ENCODE measurements around the gene CUL9.
"Not testable (repeated sequence)": the region's sequence is repeated elsewhere in the genome, so short reads cannot be mapped to it uniquely, and the experiment has no call there.

The CUL9 gene

GRCh38 chr6:43181942-43182860 lies at the start of gene CUL9:
Gene CUL9, plus strand, starts transcription at chr6:43182196. Its CDS starts 2,115 bp downstream, at chr6:43184311.
- DNase-seq (ENCODE audit: low spot score), result peak; percentile 74

GRCh38 chr6:43138267-43138666 lies 43.7 kb upstream of the CUL9 start:
- no peak for DNase-seq (ENCODE audit: low spot score)

GRCh38 chr6:43139973-43140372 lies 42.0 kb upstream of the CUL9 start:
- not testable (repeated sequence) for DNase-seq (ENCODE audit: low spot score)

GRCh38 chr6:43141644-43142043 lies 40.4 kb upstream of the CUL9 start:
- DNase-seq (ENCODE audit: low spot score), result no peak

GRCh38 chr6:43142101-43142500 lies 39.9 kb upstream of the CUL9 start:
- DNase-seq (ENCODE audit: low spot score), result no peak

- peak; percentile 65 for DNase-seq (ENCODE audit: low spot score)
Observed at GRCh38 chr6:43143235-43144128, 38.5 kb upstream of the CUL9 start.

DNA sequence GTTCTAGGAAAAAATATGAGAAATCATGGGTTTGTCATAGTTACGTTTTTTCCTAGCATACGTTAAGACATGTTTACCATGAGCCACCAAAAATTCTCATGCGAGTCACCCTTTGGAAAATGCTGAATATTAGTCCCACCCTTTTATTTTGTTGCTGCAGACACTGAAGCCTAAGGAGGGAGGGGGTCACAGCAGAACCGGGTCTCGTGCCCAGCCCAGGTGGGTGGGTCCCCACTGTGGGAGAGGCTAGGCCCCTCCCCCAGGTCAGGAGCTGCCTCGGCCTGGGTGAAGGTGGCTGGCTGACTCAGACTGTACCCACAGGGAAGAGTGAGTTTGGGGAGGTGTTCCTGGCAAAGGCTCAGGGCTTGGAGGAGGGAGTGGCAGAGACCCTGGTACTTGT lies 37.1 kb upstream of the CUL9 start:
- no peak for DNase-seq (ENCODE audit: low spot score)

DNA sequence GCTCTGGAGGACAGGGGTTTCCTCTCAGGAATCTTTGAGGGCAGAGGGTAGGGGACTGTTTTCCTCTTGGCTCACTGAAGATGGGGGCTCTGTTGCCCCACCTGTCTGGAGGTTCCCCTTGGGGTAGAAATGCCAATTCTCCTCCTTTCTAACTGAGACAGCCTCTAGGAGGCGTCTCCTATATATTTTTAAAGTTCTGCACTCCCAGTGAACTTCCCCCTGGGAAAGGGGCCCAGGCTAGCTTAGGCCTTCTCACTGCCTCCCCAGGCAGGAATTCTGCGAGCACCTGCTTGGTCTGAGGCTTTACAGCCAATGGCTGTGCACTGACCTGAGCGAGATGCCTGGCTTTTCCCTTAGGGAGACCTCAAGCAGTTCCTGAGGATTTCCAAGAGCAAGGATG lies 35.7 kb upstream of the CUL9 start:
- no peak for DNase-seq (ENCODE audit: low spot score)

DNA sequence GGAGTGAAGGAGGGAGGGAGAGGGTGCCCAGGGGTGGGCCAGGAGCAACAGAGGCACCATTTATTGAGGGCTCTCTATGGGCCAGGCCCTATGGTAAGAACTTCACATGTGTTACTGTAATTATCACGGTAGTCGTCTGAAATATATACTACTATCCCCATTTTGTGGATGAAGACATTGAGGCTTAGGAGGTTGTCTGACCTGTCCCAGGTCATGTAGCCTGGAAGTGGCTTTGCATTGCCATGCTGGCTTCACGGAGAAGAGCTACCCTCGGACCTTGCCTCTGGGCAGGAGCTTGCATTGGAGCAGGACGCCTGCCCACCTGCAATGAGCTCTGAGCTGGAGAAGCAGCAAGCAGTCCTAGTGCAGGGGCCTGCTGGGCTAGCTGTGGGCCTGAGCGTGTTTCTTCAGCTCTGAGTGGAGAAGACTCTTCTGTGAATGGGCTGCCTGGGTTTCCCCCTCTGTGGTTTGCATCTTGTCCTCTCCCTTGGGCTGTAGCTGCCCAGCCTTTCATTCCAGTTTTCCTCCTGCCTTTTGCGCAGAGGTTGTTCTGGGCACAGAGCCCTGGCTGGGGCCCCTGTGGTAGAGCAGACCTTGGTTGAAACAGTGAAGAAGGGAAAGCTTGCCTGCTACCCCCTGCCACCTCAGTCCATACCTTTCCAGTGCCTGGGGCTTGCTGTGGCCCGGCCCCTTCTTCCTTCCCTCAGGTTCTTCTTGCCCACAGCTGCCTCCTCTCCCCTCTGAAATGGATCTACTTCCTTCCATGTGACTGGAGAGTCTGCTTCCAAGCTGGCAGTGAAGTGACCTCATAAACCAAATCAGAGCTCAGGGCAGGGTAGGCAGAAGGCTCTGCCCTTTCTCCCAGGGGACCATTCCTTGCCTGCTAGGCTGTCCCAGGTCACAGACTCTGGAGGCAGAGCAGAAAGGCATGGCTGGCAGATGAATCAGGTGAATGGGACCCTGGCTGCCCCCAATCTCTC lies 35.0 kb upstream of the CUL9 start:
- no peak for DNase-seq (ENCODE audit: low spot score)

DNA sequence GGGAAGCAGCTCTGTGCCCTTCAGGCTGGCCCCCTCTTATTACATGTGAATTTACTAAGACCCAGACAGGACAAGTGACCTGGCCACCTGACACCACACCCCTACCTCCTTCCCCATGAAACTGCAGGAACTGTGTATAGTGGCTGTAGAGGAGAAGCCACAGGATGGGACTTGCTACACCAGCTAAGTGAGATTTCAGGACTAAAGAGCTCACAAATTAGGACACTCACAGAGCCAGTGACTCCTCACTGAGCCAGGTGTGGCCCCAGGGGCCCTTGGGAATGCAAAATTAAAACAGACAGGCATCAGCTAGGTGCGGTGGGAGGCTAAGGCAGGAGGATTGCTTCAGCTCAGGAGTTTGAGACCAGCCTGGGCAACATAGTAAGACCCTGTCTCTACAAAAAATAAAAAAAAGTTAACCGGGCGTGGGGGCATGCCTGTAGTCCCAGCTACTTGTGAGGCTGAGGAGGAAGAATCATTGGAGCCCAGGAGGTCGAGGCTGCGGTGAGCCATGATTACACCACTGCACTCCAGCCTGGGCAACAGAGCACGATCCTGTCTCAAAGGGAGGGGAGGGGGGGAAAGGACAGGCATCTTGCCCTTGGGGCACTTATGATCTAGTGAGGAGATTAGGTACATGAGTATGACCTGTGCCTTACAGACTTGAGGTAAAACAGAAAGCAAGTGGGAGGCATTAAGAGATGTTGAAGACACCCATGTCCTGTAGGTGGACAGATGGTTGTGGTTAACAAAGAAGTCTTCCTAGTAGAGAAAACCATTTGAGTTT lies 34.1 kb upstream of the CUL9 start:
- DNase-seq (ENCODE audit: low spot score), result no peak

DNA sequence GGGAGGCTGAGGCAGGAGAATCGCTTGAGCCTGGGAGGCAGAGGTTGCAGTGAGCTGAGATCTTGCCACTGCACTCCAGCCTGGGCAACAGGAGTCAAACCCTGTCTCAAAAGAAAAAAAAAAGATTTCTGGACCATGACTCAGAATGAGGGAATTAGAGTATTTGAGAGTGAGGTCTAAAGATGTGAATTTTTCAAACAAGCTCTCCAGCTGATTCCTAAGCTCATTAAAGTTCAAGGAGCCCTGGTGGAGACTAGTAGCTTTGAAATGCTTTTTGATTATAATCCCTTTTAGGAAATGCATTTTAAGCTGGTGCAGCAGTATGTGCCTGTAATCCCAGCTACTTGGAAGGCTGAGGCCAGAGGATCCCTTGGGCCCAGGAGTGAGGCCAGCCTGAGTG lies 32.7 kb upstream of the CUL9 start:
- no peak for DNase-seq (ENCODE audit: low spot score)

GRCh38 chr6:43150051-43150751 lies 31.8 kb upstream of the CUL9 start:
- no peak for DNase-seq (ENCODE audit: low spot score)

DNA sequence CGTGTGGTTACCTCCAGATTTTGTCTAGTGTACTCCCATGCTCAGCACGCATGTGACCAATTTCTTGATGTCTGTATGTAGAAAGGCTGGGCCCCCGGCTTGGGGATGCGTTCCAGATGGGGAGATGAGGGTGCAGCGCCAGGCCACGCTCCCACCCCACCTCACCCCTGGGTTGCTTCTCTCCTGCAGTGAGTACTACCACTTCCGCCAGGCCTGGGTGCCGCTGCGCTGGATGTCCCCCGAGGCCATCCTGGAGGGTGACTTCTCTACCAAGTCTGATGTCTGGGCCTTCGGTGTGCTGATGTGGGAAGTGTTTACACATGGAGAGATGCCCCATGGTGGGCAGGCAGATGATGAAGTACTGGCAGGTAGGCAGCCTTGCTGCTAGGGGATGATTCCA lies 22.4 kb upstream of the CUL9 start:
- DNase-seq (ENCODE audit: low spot score), result no peak

- no peak for DNase-seq (ENCODE audit: low spot score)
Observed at GRCh38 chr6:43163899-43164298, 18.1 kb upstream of the CUL9 start.

- no peak for DNase-seq (ENCODE audit: low spot score)
Observed at GRCh38 chr6:43170417-43170930, 11.5 kb upstream of the CUL9 start.

DNA sequence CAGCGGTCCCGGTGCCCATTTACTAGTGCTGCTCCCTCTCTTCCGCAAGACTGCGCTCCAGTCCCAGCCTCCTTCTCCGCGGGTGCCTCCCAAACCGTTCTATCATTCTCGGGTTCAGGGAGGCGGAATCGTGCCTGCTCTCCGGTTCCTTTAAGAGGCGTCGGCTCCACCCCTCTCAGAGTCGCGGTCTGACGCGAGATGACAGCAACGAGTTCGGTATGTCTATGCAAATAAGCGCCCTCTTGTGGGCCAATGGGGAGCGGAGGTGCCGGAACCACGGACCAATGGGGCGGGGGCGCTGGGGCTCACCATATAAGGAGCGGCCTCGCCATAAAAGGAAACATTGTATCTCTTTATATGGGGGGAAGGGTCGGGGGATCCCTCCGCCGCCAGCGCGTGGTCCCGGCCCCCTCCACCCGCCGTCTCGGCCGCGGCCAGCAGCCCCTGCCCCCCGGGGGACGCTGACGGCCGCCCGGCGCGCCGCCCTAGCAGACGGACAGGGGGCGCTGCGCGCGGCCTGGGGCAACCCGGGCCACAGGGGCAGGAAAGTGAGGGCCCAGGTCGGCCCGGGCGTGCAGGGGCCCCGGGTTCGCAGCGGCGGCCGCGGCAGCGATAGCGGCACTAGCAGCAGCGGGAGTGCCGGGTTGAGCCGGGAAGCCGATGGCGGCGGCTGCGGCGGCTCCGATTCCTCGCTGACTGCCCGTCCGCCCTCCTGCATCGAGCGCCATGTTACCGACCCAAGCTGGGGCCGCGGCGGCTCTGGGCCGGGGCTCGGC lies 10.9 kb upstream of the CUL9 start, which contains the start of gene SRF:
Gene SRF (plus strand): TSS at position 339 of the 776 bp plus-strand sequence. CDS start 388 bp downstream, at position 727.
- peak; percentile 100 for DNase-seq (ENCODE audit: low spot score)

- DNase-seq (ENCODE audit: low spot score), result no peak
Observed at GRCh38 chr6:43171707-43172103, 10.3 kb upstream of the CUL9 start.

- peak; percentile 25 for DNase-seq (ENCODE audit: low spot score)
Observed at GRCh38 chr6:43172104-43173007, 9.6 kb upstream of the CUL9 start.
